SIG-M5 treated with dmso at 0.1 percent for 504 hours (cell line): Measurements from ENCODE around the gene KRT80.

Experiments
- DNase-seq: peaks from one replicate; lab custom pipeline; 2025; ENCODE audit not compliant: unreplicated experiment; lab: John Stamatoyannopoulos, UW

KRT80 gene

GRCh38 chr12:52181746-52182145 lies 10.1 kb downstream of the KRT80 start:
- no peak for DNase-seq

GRCh38 chr12:52180971-52181628 lies 10.7 kb downstream of the KRT80 start:
- no peak for DNase-seq

GRCh38 chr12:52179396-52179973 lies 12.3 kb downstream of the KRT80 start:
- no peak for DNase-seq

- no peak for DNase-seq
Observed at GRCh38 chr12:52178984-52179383, 12.8 kb downstream of the KRT80 start.

- DNase-seq = no peak
Observed at GRCh38 chr12:52178443-52178842, 13.4 kb downstream of the KRT80 start.

- peak; percentile 61 for DNase-seq
Observed at GRCh38 chr12:52175371-52176350, 16.2 kb downstream of the KRT80 start.

- DNase-seq = no peak
Observed at GRCh38 chr12:52173526-52173925, 18.3 kb downstream of the KRT80 start.

GRCh38 chr12:52172956-52173355 lies 18.9 kb downstream of the KRT80 start:
- no peak for DNase-seq

GRCh38 chr12:52171950-52172512 lies 19.8 kb downstream of the KRT80 start:
- DNase-seq = peak; percentile 31

- no peak for DNase-seq
Observed at GRCh38 chr12:52170827-52171226, 21.0 kb downstream of the KRT80 start.

- no peak for DNase-seq
Observed at GRCh38 chr12:52169886-52170285, 21.9 kb downstream of the KRT80 start.

GRCh38 chr12:52168019-52168717 lies 23.6 kb downstream of the KRT80 start:
- no peak for DNase-seq

GRCh38 chr12:52167526-52167925 lies 24.3 kb downstream of the KRT80 start:
- DNase-seq = no peak

GRCh38 chr12:52166672-52167071 lies 25.1 kb downstream of the KRT80 start:
- no peak for DNase-seq

- DNase-seq = peak; percentile 39
Observed at GRCh38 chr12:52165096-52165855, 26.5 kb downstream of the KRT80 start.

- no peak for DNase-seq
Observed at GRCh38 chr12:52164624-52165023, 27.2 kb downstream of the KRT80 start.

- DNase-seq = no peak
Observed at GRCh38 chr12:52162981-52163380, 28.8 kb downstream of the KRT80 start.

GRCh38 chr12:52160200-52160599 lies 31.6 kb downstream of the KRT80 start:
- no peak for DNase-seq

GRCh38 chr12:52157566-52158150 lies 34.2 kb downstream of the KRT80 start:
- DNase-seq = no peak
